HTR-8/SVneo (cell line): ENCODE results near the gene ADAM22.

Experiments used
- DNase-seq: peaks from one replicate; pipeline ENCODE4 v3.0.0; 2011; ENCODE audit warnings: low spot score, mixed read lengths; ENCODE audit not compliant: insufficient read length
- FAIRE-seq: peaks from 2 replicates; lab custom pipeline; 2011; peaks lifted over from hg19 to GRCh38; lab: Jason Lieb, UNC

ADAM22 gene

GRCh38 chr7:88092676-88092999 is 158.6 kb downstream of the ADAM22 start:
- DNase-seq (no peak), FAIRE-seq (no peak)

GRCh38 chr7:88101769-88102168 is 167.7 kb downstream of the ADAM22 start:
- DNase-seq (no peak), FAIRE-seq (no peak)

GRCh38 chr7:88102675-88103074 is 168.6 kb downstream of the ADAM22 start:
- no peak for DNase-seq
- no peak for FAIRE-seq

GRCh38 chr7:88104732-88105131 is 170.7 kb downstream of the ADAM22 start:
- FAIRE-seq (no peak), DNase-seq (no peak)

GRCh38 chr7:88105231-88105630 is 171.2 kb downstream of the ADAM22 start:
- DNase-seq (no peak), FAIRE-seq (no peak)

- FAIRE-seq (no peak), DNase-seq (no peak)
These were observed 172.4 kb downstream of the ADAM22 start for GRCh38 chr7:88106434-88106833.

- DNase-seq: no peak
- FAIRE-seq: no peak
These were observed 175.6 kb downstream of the ADAM22 start for GRCh38 chr7:88109612-88110011.

- DNase-seq: peak; percentile 14
These were observed 177.2 kb downstream of the ADAM22 start for GRCh38 chr7:88111140-88111743.

GRCh38 chr7:88111954-88112471 is 178.0 kb downstream of the ADAM22 start:
- DNase-seq: no peak
- no peak for FAIRE-seq

More at GRCh38 chr7:88111140-88111743, 177.2 kb downstream of the ADAM22 start:
- FAIRE-seq: no peak

- DNase-seq (no peak), FAIRE-seq (no peak)
These were observed 181.3 kb downstream of the ADAM22 start for GRCh38 chr7:88115258-88115796.

GRCh38 chr7:88115816-88116215 is 181.8 kb downstream of the ADAM22 start:
- FAIRE-seq: no peak

GRCh38 chr7:88116235-88116795 is 182.3 kb downstream of the ADAM22 start:
- no peak for DNase-seq
- no peak for FAIRE-seq

More at GRCh38 chr7:88115816-88116215, 181.8 kb downstream of the ADAM22 start:
- no peak for DNase-seq

- DNase-seq (no peak), FAIRE-seq (no peak)
These were observed 183.3 kb downstream of the ADAM22 start for GRCh38 chr7:88117325-88117724.

GRCh38 chr7:88121335-88121734 is 187.3 kb downstream of the ADAM22 start:
- FAIRE-seq: no peak
- DNase-seq: no peak

GRCh38 chr7:88127637-88128290 is 193.7 kb downstream of the ADAM22 start:
- DNase-seq (no peak), FAIRE-seq (no peak)

- FAIRE-seq (no peak), DNase-seq (no peak)
These were observed 198.7 kb downstream of the ADAM22 start for GRCh38 chr7:88132725-88133124.

GRCh38 chr7:88140947-88141346 is 206.9 kb downstream of the ADAM22 start:
- FAIRE-seq (no peak), DNase-seq (no peak)

- DNase-seq (no peak), FAIRE-seq (no peak)
These were observed 207.4 kb downstream of the ADAM22 start for GRCh38 chr7:88141479-88141878.

GRCh38 chr7:88141953-88142352 is 207.9 kb downstream of the ADAM22 start:
- FAIRE-seq (no peak), DNase-seq (no peak)

- DNase-seq: no peak
- FAIRE-seq: no peak
These were observed 212.6 kb downstream of the ADAM22 start for GRCh38 chr7:88146616-88147015.

GRCh38 chr7:88147341-88147740 is 213.3 kb downstream of the ADAM22 start:
- DNase-seq: no peak
- no peak for FAIRE-seq
